ENCODE data around the gene PDIA5. TPM values are rescaled to one million over a fixed set of nuclear protein-coding genes. Genes with fewer than 3 reads are reported as not detected.

Gene PDIA5
- total RNA-seq (ENCODE audit: low replicate concordance) = 28.5 and 48.4 TPM in 2 replicates
- long read RNA-seq, transcript PDIA5-201 (17 exons, 1,799 nt) = major isoform, 24 of 36 reads
- long read RNA-seq, partial matches to known transcripts = 4 of 36 reads
- long read RNA-seq, other reads (novel, unspliced or antisense) = 8 of 36 reads

GRCh38 chr3:123066896-123067688, at the start of gene PDIA5:
Gene PDIA5 (plus strand): TSS chr3:123067025. CDS start chr3:123067165, 140 bp downstream.
- no peaks in the 10 kb centered on the region for H3K9me3 Mint-ChIP-seq
- no peaks in the 10 kb centered on the region for H3K36me3 Mint-ChIP-seq
- peaks cover 34% of the 10 kb centered on the region for H3K4me1 Mint-ChIP-seq (ENCODE audit: unreplicated experiment)
- peak within 1 kb of the TSS; percentile 70 for H3K27ac Mint-ChIP-seq
- no peak for TF ChIP-seq CTCF (conservative IDR thresholded peaks at IDR 0.05)
- peak within 1 kb of the TSS; percentile 94 for H3K4me3 Mint-ChIP-seq
- peak; percentile 88 for DNase-seq (ENCODE audit: extremely low spot score, unreplicated experiment)
- peaks cover 12% of the 10 kb centered on the region for H3K27me3 Mint-ChIP-seq

- Mint-ChIP-seq H3K27ac (no peak overlapping the region), H3K27me3 (peaks cover 59% of the 10 kb centered on the region)
- DNase-seq (ENCODE audit: extremely low spot score, unreplicated experiment) = no peak
Observed at GRCh38 chr3:123018683-123019082, 48.1 kb upstream of the PDIA5 start.

GRCh38 chr3:123019161-123019560, 47.7 kb upstream of the PDIA5 start:
- Mint-ChIP-seq H3K36me3 (no peaks in the 10 kb centered on the region), H3K9me3 (no peaks in the 10 kb centered on the region), H3K27ac (no peak overlapping the region), H3K4me3 (no peak overlapping the region), H3K4me1 (ENCODE audit: unreplicated experiment) (peaks cover 13% of the 10 kb centered on the region), H3K27me3 (peaks cover 62% of the 10 kb centered on the region)
- TF ChIP-seq CTCF (conservative IDR thresholded peaks at IDR 0.05) = no peak
- DNase-seq (ENCODE audit: extremely low spot score, unreplicated experiment) = no peak

More at GRCh38 chr3:123018683-123019082, 48.1 kb upstream of the PDIA5 start:
- peaks cover 13% of the 10 kb centered on the region for H3K4me1 Mint-ChIP-seq (ENCODE audit: unreplicated experiment)
- H3K4me3 Mint-ChIP-seq = no peak overlapping the region
- H3K36me3 Mint-ChIP-seq = no peaks in the 10 kb centered on the region
- no peaks in the 10 kb centered on the region for H3K9me3 Mint-ChIP-seq
- TF ChIP-seq CTCF (conservative IDR thresholded peaks at IDR 0.05) = no peak

- no peaks in the 10 kb centered on the region for H3K9me3 Mint-ChIP-seq
- H3K27ac Mint-ChIP-seq = no peak overlapping the region
- no peak for TF ChIP-seq CTCF (conservative IDR thresholded peaks at IDR 0.05)
- peaks cover 62% of the 10 kb centered on the region for H3K27me3 Mint-ChIP-seq
- H3K4me3 Mint-ChIP-seq = no peak overlapping the region
- no peaks in the 10 kb centered on the region for H3K36me3 Mint-ChIP-seq
- H3K4me1 Mint-ChIP-seq (ENCODE audit: unreplicated experiment) = peaks cover 13% of the 10 kb centered on the region
- DNase-seq (ENCODE audit: extremely low spot score, unreplicated experiment) = no peak
Observed at GRCh38 chr3:123019591-123019990, 47.2 kb upstream of the PDIA5 start.

GRCh38 chr3:123020709-123021108, 46.1 kb upstream of the PDIA5 start:
- peaks cover 68% of the 10 kb centered on the region for H3K27me3 Mint-ChIP-seq
- H3K4me3 Mint-ChIP-seq = no peak overlapping the region
- TF ChIP-seq CTCF (conservative IDR thresholded peaks at IDR 0.05) = no peak
- H3K36me3 Mint-ChIP-seq = no peaks in the 10 kb centered on the region
- no peaks in the 10 kb centered on the region for H3K9me3 Mint-ChIP-seq
- H3K4me1 Mint-ChIP-seq (ENCODE audit: unreplicated experiment) = peaks cover 14% of the 10 kb centered on the region
- H3K27ac Mint-ChIP-seq = no peak overlapping the region
- DNase-seq (ENCODE audit: extremely low spot score, unreplicated experiment) = no peak

Data from type B pancreatic cell (in vitro differentiated cells).